MCF 10A (cell line): ENCODE data around the gene CHRND. TPM values are rescaled to one million over a fixed set of nuclear protein-coding genes. Genes with fewer than 3 reads are reported as not detected.

Experiments used
- BruUV-seq: library from RNA; stranded (reverse); fragments of 400-500 nt; replicated peaks from 2 replicates; lab custom pipeline; 2021; lab: Mats Ljungman, UMichigan
- CTCF ChIA-PET: fragments of 300-600 bp; sonication (Branson Sonifier 250); formaldehyde crosslinking; extraction: SDS; loops from one replicate; lab custom pipeline; 2021; ENCODE audit warnings: antibody characterized with exemption, inconsistent platforms; lab: Yijun Ruan, JAX
- POLR2A ChIA-PET: fragments of 300-600, 350-650 bp; sonication (Branson Sonifier 250); formaldehyde crosslinking; extraction: SDS; loops from one replicate; lab custom pipeline; 2020; ENCODE audit warnings: antibody characterized with exemption, inconsistent platforms; lab: Yijun Ruan, JAX
- DNase-seq: peaks from one replicate; pipeline ENCODE4 v3.0.0-alpha.2; 2018; ENCODE audit not compliant: unreplicated experiment
- H3K27ac Mint-ChIP-seq: one replicate; pipeline ENCODE4 v1.8.0; 2022; ENCODE audit warnings: mild to moderate bottlenecking, low read depth, mixed read lengths; ENCODE audit not compliant: unreplicated experiment
- H3K27me3 Mint-ChIP-seq: one replicate; pipeline ENCODE4 v1.8.0; 2022; ENCODE audit warnings: mixed read lengths; ENCODE audit not compliant: insufficient read depth, unreplicated experiment
- H3K36me3 Mint-ChIP-seq: one replicate; pipeline ENCODE4 v1.8.0; 2022; ENCODE audit warnings: mild to moderate bottlenecking, moderate library complexity, mixed read lengths; ENCODE audit not compliant: insufficient read depth, unreplicated experiment
- H3K4me1 Mint-ChIP-seq: one replicate; pipeline ENCODE4 v1.8.0; 2022; ENCODE audit warnings: mixed read lengths; ENCODE audit not compliant: insufficient read depth, unreplicated experiment
- H3K4me3 Mint-ChIP-seq: one replicate; pipeline ENCODE4 v1.8.0; 2022; ENCODE audit warnings: mild to moderate bottlenecking, moderate library complexity, mixed read lengths; ENCODE audit not compliant: unreplicated experiment
- H3K9me3 Mint-ChIP-seq: one replicate; pipeline ENCODE4 v1.8.0; 2022; ENCODE audit warnings: mixed read lengths; ENCODE audit not compliant: unreplicated experiment
- intact Hi-C: fragments of 100-400 bp; cut with micrococcal nuclease; formaldehyde crosslinking; loops from 2 replicates; pipeline ENCODE4 v1.14.1; 2022
- total RNA-seq: library from RNA; stranded (reverse); gene quantifications from 2 replicates; pipeline ENCODE4 v1.2.3, GENCODE V29; 2022
- TF ChIP-seq, protein P1 (sequence below): fragments of 200-600 bp; IDR thresholded peaks from one replicate; pipeline ENCODE4 v1.8.0; 2022; ENCODE audit warnings: antibody characterized with exemption, mild to moderate bottlenecking; ENCODE audit not compliant: unreplicated experiment

CHRND gene
- total RNA-seq, 1 experiment from 2014 or later = not detected

DNA sequence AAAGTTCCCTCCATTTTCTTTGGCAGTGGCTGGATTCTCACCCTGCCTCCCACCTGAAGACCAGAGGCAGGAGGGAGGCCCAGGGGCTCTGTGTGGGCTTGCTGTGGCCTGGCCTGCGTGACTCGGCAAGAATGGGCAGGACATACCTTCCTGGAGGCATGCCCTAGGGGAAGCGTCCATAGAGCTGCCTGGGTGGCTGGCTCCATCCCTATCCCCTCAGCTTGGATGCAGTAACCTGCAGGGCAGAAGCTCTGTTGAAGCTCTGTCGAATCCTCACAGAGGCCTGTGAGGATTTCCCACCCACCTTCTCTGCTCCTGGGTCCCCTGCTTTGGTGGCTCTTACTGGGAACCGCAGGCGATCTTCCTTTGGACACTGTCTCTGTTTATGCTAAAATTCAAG, 7.1 kb upstream of the CHRND start:
- Mint-ChIP-seq H3K36me3 (no peaks in the 10 kb centered on the region), H3K27ac (no peak overlapping the region), H3K27me3 (peaks cover 11% of the 10 kb centered on the region), H3K9me3 (no peaks in the 10 kb centered on the region), H3K4me1 (no peaks in the 10 kb centered on the region), H3K4me3 (no peak overlapping the region)
- TF ChIP-seq, protein P1, sequence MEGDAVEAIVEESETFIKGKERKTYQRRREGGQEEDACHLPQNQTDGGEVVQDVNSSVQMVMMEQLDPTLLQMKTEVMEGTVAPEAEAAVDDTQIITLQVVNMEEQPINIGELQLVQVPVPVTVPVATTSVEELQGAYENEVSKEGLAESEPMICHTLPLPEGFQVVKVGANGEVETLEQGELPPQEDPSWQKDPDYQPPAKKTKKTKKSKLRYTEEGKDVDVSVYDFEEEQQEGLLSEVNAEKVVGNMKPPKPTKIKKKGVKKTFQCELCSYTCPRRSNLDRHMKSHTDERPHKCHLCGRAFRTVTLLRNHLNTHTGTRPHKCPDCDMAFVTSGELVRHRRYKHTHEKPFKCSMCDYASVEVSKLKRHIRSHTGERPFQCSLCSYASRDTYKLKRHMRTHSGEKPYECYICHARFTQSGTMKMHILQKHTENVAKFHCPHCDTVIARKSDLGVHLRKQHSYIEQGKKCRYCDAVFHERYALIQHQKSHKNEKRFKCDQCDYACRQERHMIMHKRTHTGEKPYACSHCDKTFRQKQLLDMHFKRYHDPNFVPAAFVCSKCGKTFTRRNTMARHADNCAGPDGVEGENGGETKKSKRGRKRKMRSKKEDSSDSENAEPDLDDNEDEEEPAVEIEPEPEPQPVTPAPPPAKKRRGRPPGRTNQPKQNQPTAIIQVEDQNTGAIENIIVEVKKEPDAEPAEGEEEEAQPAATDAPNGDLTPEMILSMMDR = no peak
- ChIA-PET CTCF (no interaction called here), POLR2A (no interaction called here)
- BruUV-seq = no TSS peak
- intact Hi-C loops = no loop called here
- no peak for DNase-seq

DNA sequence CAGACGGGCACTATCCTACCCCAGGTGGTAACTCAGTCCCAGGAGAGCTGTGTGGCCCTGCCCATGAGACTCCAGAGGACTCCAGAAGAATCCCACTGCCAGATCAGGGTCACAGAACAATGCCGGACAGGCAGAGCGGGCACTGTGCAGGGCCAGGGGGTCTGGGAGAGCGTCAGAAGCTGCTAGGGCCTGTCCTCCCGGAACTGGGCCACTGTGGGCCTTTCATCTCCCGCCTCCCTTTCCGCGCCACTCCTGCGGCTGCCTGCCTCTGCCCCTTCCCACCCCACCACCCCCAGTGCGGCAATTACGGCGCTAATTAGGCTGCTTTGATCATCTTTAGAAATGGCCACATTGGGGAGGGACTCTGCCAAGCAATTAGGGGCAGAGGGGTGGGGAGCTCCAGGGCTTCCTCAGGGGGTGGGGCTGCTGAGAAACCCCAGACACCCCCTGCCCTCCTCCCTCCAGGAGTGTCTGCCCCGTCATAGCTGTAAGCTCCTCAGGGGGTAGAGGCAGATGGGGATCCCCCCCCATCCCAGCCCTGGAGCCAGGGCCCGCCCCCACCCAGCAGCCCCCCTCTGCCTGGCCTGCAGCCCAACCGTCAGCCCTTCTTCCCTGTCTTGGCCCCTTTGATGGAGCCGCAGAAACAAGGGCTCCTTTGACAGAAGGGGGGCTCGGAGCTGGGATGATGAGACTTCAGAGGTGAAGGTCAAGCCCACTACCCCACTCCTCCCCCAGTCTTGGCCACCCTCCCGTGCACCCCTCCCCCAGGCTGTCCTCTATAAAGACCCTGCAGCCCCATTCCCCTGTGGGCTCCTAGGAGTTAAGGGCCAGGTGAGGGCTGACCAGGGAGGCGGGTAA, 6.2 kb upstream of the CHRND start, which contains the start of gene PRSS56:
Gene PRSS56 (plus strand): TSS at position 808 of the 858 bp plus-strand sequence. CDS start 211 bp downstream, outside the sequence.
- intact Hi-C loops = loop anchor here (2.0 kb wide), 1 partner anchor 619 kb away; no protein-coding TSS in a partner anchor
- POLR2A ChIA-PET = no interaction called here
- H3K27ac Mint-ChIP-seq = no peak within 1 kb of the TSS
- DNase-seq = no peak
- no TSS peak for BruUV-seq
- TF ChIP-seq, protein P1 = no peak
- CTCF ChIA-PET = interaction anchor here (1.1 to 1.3 kb wide), 3 partner anchors 8 to 80 kb away, joined by 3 to 4 read pairs (median 3); no protein-coding TSS in a partner anchor
- H3K4me1 Mint-ChIP-seq = no peaks in the 10 kb centered on the region
- H3K9me3 Mint-ChIP-seq = no peaks in the 10 kb centered on the region
- H3K4me3 Mint-ChIP-seq = no peak within 1 kb of the TSS
- H3K27me3 Mint-ChIP-seq = peaks cover 11% of the 10 kb centered on the region
- H3K36me3 Mint-ChIP-seq = no peaks in the 10 kb centered on the region

- H3K4me1 Mint-ChIP-seq = no peaks in the 10 kb centered on the region
- H3K27ac Mint-ChIP-seq = no peak overlapping the region
- no peak for DNase-seq
- TF ChIP-seq, protein P1 = no peak
- no TSS peak for BruUV-seq
- ChIA-PET CTCF (interaction anchor here (0.6 to 1.3 kb wide), 8 partner anchors 8 to 670 kb away, joined by 3 to 5 read pairs (median 3); no protein-coding TSS in a partner anchor), POLR2A (no interaction called here)
- no peaks in the 10 kb centered on the region for H3K9me3 Mint-ChIP-seq
- intact Hi-C loops = loop anchor here (2.0 kb wide), 1 partner anchor 620 kb away; no protein-coding TSS in a partner anchor
- peaks cover 11% of the 10 kb centered on the region for H3K27me3 Mint-ChIP-seq
- no peaks in the 10 kb centered on the region for H3K36me3 Mint-ChIP-seq
- no peak overlapping the region for H3K4me3 Mint-ChIP-seq
Observed at GRCh38 chr2:232520489-232520888, 5.5 kb upstream of the CHRND start.

- H3K27me3 Mint-ChIP-seq = peaks cover 11% of the 10 kb centered on the region
- no TSS peak for BruUV-seq
- TF ChIP-seq, protein P1 = no peak
- intact Hi-C loops = loop anchor here (2.0 kb wide), 1 partner anchor 620 kb away; no protein-coding TSS in a partner anchor
- CTCF ChIA-PET = interaction anchor here (0.6 to 2.5 kb wide), 15 partner anchors 10 to 1312 kb away, joined by 3 to 17 read pairs (median 3); no protein-coding TSS in a partner anchor
- no peaks in the 10 kb centered on the region for H3K36me3 Mint-ChIP-seq
- H3K4me1 Mint-ChIP-seq = no peaks in the 10 kb centered on the region
- H3K4me3 Mint-ChIP-seq = no peak overlapping the region
- no peaks in the 10 kb centered on the region for H3K9me3 Mint-ChIP-seq
- no peak for DNase-seq
- H3K27ac Mint-ChIP-seq = no peak overlapping the region
- POLR2A ChIA-PET = no interaction called here
Observed at GRCh38 chr2:232521098-232521497, 4.9 kb upstream of the CHRND start.
